Esophagus squamous epithelium (tissue), 5 donors: ENCODE results near the gene ASB13. TPM values are rescaled to one million over a fixed set of nuclear protein-coding genes. Genes with fewer than 3 reads are reported as not detected.

ENCODE experiments used
- DNase-seq: peaks from one replicate; lab custom pipeline; 2025; lab: John Stamatoyannopoulos, UW
- H3K27ac ChIP-seq, 4 donors: fragments of 200-600 bp; sonication (generic); one replicate each; pipeline ENCODE4 v1.5.1; 2016 to 2019; ENCODE audit warnings: mild to moderate bottlenecking in 1 of 4
- H3K27me3 ChIP-seq, 4 donors: fragments of 200-600 bp; sonication (generic); 1 replicate in 3 of 4; 2 replicates in 1 of 4; pipeline versions ENCODE4 v1.5.1 to v1.6.0; 2017 to 2021; ENCODE audit warnings: antibody characterized with exemption in 1 of 4
- H3K36me3 ChIP-seq, 3 donors: fragments of 200-600 bp; sonication (generic); one replicate each; pipeline ENCODE4 v1.5.1; 2016 to 2019
- H3K4me1 ChIP-seq, 3 donors: fragments of 200-600 bp; sonication (generic); one replicate each; pipeline ENCODE4 v1.5.1; 2017 to 2019
- H3K4me3 ChIP-seq, 4 donors: fragments of 200-600 bp; sonication (generic); 1 replicate in 3 of 4; 2 replicates in 1 of 4; pipeline ENCODE4 v1.5.1; 2016 to 2019; ENCODE audit warnings: mild to moderate bottlenecking in 2 of 4, moderate library complexity in 1 of 4
- H3K9me3 ChIP-seq, 3 donors: fragments of 200-600 bp; sonication (generic); one replicate each; pipeline ENCODE4 v1.5.1; 2016 to 2019
- CTCF ChIP-seq, 6 experiments: fragments of 450-650 bp in 4 of 6; fragments of 200-600 bp in 2 of 6; sonication (generic) in 2 of 6; IDR thresholded peaks; one replicate each; pipeline ENCODE4 v1.5.1; 2016 to 2019; ENCODE audit warnings: antibody characterized with exemption in 6 of 6, mild to moderate bottlenecking in 4 of 6, moderate library complexity in 4 of 6
- POLR2A ChIP-seq, 4 donors: fragments of 450-650 bp; IDR thresholded peaks; one replicate each; pipeline ENCODE4 v1.6.1; 2017; ENCODE audit warnings: antibody characterized with exemption in 4 of 4, mild to moderate bottlenecking in 4 of 4, moderate library complexity in 3 of 4
- WGBS, 2 donors: methylation state at CpG; one replicate each; pipeline ENCODE4 v1.1.5; 2018; 5-methylcytosine and 5-hydroxymethylcytosine counted together
- intact Hi-C: fragments of 100-400 bp; cut with DNase I; formaldehyde crosslinking; loops from one replicate; pipeline ENCODE4 v1.15.0; 2022
- total RNA-seq, 4 donors: library from RNA; depleted of rRNA; stranded (reverse); fragments of >200 nt; gene quantifications; one replicate each; pipeline ENCODE4 v1.1.0, GENCODE V29; 2016
- donor health status: DM: yes; HTN: yes; CAD: no.

The ASB13 gene
- total RNA-seq, 4 donors from 2014 or later = 9.6 to 29.0 (median 15.7) TPM

GRCh38 chr10:5659702-5660528, 6.5 kb downstream of the ASB13 start:
- H3K4me3 ChIP-seq = no peak overlapping the region
- TF ChIP-seq POLR2A (IDR thresholded peaks at IDR 0.05) (no peak), CTCF (IDR thresholded peaks at IDR 0.05) (no peak)
- no peaks in the 10 kb centered on the region for H3K9me3 ChIP-seq
- intact Hi-C loops = no loop called here
- WGBS, 2 donors = 42 to 58% methylated on average over 12 to 15 of the region's 16 CpGs
- H3K27me3 ChIP-seq = no peaks in the 10 kb centered on the region
- H3K27ac ChIP-seq = peak overlapping the region in 1 of 4 donors; percentile 44
- peaks cover 4 to 61% (median 21%) of the 10 kb centered on the region in 3 donors for H3K4me1 ChIP-seq
- DNase-seq = peak; percentile 23
- H3K36me3 ChIP-seq = no peaks in the 10 kb centered on the region

- Histone ChIP-seq H3K27me3 (no peaks in the 10 kb centered on the region), H3K4me1 (peaks cover 0 to 61% (median 19%) of the 10 kb centered on the region in 3 donors), H3K9me3 (no peaks in the 10 kb centered on the region), H3K36me3 (no peaks in the 10 kb centered on the region), H3K4me3 (no peak overlapping the region), H3K27ac (no peak overlapping the region)
- WGBS, 2 donors = 87 to 90% methylated on average over 17 to 19 of the region's 20 CpGs
- TF ChIP-seq POLR2A (IDR thresholded peaks at IDR 0.05) = no peak
- no peak for TF ChIP-seq CTCF (IDR thresholded peaks at IDR 0.05)
- intact Hi-C loops = no loop called here
- DNase-seq = no peak
Measured at GRCh38 chr10:5658871-5659618, 7.3 kb downstream of the ASB13 start.

GRCh38 chr10:5656737-5657579, 9.4 kb downstream of the ASB13 start:
- H3K4me1 ChIP-seq = peaks cover 0 to 64% (median 12%) of the 10 kb centered on the region in 3 donors
- peaks cover 0 to 10% (median 0%) of the 10 kb centered on the region in 3 donors for H3K36me3 ChIP-seq
- no peak for DNase-seq
- no peak overlapping the region for H3K27ac ChIP-seq
- no peak overlapping the region for H3K4me3 ChIP-seq
- no peaks in the 10 kb centered on the region for H3K27me3 ChIP-seq
- intact Hi-C loops = no loop called here
- no peaks in the 10 kb centered on the region for H3K9me3 ChIP-seq
- WGBS, 2 donors = 69 to 86% methylated on average over 8 of the region's 8 CpGs
- TF ChIP-seq CTCF (IDR thresholded peaks at IDR 0.05) (no peak), POLR2A (IDR thresholded peaks at IDR 0.05) (no peak)

GRCh38 chr10:5655121-5655520, 11.3 kb downstream of the ASB13 start:
- Histone ChIP-seq H3K4me3 (no peak overlapping the region), H3K9me3 (no peaks in the 10 kb centered on the region), H3K27ac (no peak overlapping the region), H3K36me3 (peaks cover 0 to 22% (median 0%) of the 10 kb centered on the region in 3 donors), H3K27me3 (no peaks in the 10 kb centered on the region), H3K4me1 (peaks cover 0 to 62% (median 9%) of the 10 kb centered on the region in 3 donors)
- DNase-seq = no peak
- TF ChIP-seq CTCF (IDR thresholded peaks at IDR 0.05) = no peak
- TF ChIP-seq POLR2A (IDR thresholded peaks at IDR 0.05) = no peak
- 54 to 78% methylated on average over 3 of the region's 3 CpGs for WGBS, 2 donors
- intact Hi-C loops = no loop called here
